GM12892 (cell line): ENCODE data around the gene GPR39.

Source experiments
- POLR2A ChIP-seq: IDR thresholded peaks from 2 replicates; pipeline ENCODE4 v1.6.1; 2011; ENCODE audit warnings: low read depth, low read length, control low read depth
- POLR2AphosphoS5 ChIP-seq: IDR thresholded peaks from 2 replicates; pipeline ENCODE4 v1.6.1; 2011; ENCODE audit warnings: low read depth, low read length, control low read depth

DNA sequence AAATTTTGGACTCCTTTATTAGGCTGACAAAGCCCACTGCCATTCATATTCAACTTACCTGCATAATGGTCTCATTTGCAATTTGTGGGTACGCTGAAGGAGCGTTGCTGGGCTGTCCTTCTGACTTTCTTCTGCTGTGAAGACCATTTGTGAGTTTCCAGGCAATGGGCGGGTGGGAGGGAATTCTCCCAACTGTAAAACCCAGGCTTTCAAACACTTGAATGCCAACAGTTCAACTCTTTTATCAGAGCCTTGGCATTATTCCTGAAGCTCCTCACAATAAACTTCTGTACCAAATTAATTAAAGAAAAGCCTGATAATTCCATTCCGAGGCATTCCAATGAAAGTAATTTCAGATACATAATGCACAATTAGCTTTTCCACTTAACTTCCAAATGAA is 35.2 kb upstream of the GPR39 start:
- no peak for TF ChIP-seq POLR2A
- no peak for TF ChIP-seq POLR2AphosphoS5
